H7 (cell line): ENCODE measurements around the gene CKLF. TPM values are rescaled to one million over a fixed set of nuclear protein-coding genes. Genes with fewer than 3 reads are reported as not detected.
A peak's percentile ranks its signal among the peaks of the same experiment; 100 is the strongest.
"Not testable (repeated sequence)": the region's sequence is repeated elsewhere in the genome, so short reads cannot be mapped to it uniquely, and the experiment has no call there.

ENCODE experiments used
- DNase-seq: peaks from one replicate; pipeline ENCODE4 v3.0.0; 2012
- H3K27me3 ChIP-seq: 2 replicates; pipeline ENCODE4 v1.6.0; 2011; ENCODE audit warnings: mild to moderate bottlenecking, low read length; ENCODE audit not compliant: control insufficient read depth, insufficient read depth
- H3K36me3 ChIP-seq: replicated peaks from 2 replicates; pipeline ENCODE4 v1.5.1; 2011; ENCODE audit warnings: low read length; ENCODE audit not compliant: control insufficient read depth, insufficient read depth
- H3K4me3 ChIP-seq: 2 replicates; pipeline ENCODE4 v1.5.1; 2011; ENCODE audit warnings: low read depth, mild to moderate bottlenecking, control low read depth, low read length, moderate library complexity; ENCODE audit not compliant: insufficient read depth
- total RNA-seq: library from RNA; depleted of rRNA; stranded (reverse); fragments of >200 nt; shearing (Covaris generic); gene quantifications from 2 replicates; pipeline ENCODE4 v1.2.3, GENCODE V29; 2014

The CKLF gene
- total RNA-seq, 1 experiment from 2014 or later = 34.7 TPM

DNA sequence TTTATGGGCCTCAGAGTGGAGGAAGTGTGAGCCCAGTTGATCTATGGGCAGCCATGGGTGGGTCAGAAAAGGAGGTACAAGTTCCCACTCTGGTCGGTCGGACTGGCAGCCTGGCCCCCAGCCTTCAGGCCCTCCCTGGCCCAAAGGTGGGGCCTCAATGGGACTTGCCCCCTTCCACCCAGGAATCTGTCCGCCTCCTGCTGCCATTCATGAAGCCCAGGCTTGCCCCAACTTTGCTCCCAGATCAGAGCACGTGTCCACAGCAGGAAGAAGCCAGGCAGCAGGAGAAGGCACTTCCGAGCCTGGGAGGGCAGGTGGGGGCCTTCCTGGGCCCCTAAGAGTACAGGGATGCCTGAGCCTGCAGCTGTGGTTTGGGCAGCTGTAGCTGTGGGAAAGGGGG lies 49.1 kb downstream of the CKLF start:
- no peak overlapping the region for H3K4me3 ChIP-seq
- H3K36me3 ChIP-seq = no peaks in the 10 kb centered on the region
- DNase-seq = no peak
- H3K27me3 ChIP-seq = no peaks in the 10 kb centered on the region

- DNase-seq = peak; percentile 78
- peak overlapping the region; percentile 77 for H3K4me3 ChIP-seq
- H3K36me3 ChIP-seq = no peaks in the 10 kb centered on the region
- no peaks in the 10 kb centered on the region for H3K27me3 ChIP-seq
These were observed 51.4 kb downstream of the CKLF start for GRCh38 chr16:66603537-66604375.

GRCh38 chr16:66604376-66605176 lies 52.2 kb downstream of the CKLF start, which contains the start of gene CMTM3:
Gene CMTM3 (plus strand): TSS chr16:66604704. CDS start chr16:66604806, 102 bp downstream.
- peaks cover 1% of the 10 kb centered on the region; the same call in 1 of the 2 replicates for H3K36me3 ChIP-seq

DNA sequence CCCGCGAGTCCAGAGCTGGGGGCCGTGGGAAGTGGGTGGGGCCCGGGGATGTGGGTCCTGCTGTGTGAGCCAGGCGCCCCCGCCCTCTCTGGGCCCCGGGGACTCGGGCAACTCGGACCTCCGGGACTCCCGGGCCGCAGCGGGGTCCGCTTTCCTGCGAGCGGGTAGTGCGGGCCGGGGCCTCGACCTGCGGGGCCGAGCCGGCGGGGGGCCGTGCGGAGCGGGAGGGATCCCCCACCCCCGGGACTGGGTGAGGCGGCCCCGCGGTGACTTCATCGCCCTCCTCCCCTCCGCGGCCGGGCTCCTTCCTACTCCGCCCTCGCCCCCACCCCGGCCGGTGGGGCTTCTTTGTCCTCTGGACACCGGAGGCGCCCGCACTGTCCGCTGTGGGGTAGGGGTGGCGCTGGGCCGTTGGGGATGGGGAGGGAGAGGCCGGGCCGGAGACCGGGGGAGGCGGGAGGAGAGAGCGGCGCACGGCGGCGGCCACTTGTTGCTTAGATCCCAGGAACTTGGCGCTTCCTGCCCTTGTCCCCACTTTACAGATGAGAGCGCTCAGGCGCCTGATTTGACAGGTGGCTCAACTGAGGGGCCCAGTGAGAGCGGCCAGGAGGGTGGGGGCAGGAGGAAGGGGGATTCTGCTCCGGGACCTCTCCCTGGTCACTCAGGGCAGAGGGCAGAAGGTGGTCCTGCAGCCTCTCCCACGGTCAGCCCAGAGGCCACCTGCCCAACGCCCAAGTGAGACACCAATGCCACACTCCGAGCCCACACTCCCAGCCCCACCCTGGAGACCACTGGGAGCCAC lies 53.0 kb downstream of the CKLF start:
- Histone ChIP-seq H3K27me3 (no peaks in the 10 kb centered on the region), H3K4me3 (peak overlapping the region; percentile 77), H3K36me3 (peaks cover 4% of the 10 kb centered on the region)
- DNase-seq = peak; percentile 91

More at GRCh38 chr16:66604376-66605176, 52.2 kb downstream of the CKLF start, which contains the start of gene CMTM3:
- peak; percentile 98 for DNase-seq
- peak within 1 kb of the TSS; percentile 77 for H3K4me3 ChIP-seq
- no peaks in the 10 kb centered on the region for H3K27me3 ChIP-seq

DNA sequence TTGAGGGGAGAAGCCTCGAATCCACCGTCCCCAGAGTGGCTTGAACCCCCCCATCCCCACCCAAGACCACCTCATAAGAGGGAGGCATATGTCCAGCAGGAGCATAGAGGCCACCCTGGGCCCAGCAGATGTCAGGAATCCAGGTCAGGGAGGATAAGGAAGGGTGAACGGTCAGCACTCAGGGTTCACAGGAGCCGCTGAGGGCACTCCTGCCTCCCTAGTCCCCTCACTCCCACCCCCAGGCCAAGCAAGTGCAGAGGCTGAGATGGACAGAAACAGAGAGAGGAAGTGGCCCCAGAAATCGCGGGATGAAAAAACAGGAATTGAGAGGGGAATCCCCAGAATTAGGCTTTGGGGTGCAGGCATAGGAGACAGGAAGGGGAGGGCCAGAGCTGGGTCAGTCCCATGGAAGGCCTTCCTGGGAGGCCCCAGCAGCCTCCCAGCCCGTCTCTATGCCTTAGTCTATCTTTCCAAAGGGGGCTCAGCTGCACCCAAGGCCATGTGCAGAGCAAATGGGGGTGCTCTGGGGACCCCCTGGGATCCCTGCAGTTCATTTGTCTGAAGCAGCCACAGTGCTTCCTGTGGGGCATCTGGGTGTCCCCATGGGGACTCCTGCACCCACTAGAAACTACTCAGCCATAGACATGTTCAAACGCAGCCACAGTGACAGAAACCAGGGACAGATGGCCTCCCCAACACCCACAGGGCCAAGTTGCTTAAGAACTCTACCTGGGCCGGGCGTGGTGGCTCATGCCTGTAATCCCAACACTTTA lies 53.8 kb downstream of the CKLF start:
- peak; percentile 52 for DNase-seq

DNA sequence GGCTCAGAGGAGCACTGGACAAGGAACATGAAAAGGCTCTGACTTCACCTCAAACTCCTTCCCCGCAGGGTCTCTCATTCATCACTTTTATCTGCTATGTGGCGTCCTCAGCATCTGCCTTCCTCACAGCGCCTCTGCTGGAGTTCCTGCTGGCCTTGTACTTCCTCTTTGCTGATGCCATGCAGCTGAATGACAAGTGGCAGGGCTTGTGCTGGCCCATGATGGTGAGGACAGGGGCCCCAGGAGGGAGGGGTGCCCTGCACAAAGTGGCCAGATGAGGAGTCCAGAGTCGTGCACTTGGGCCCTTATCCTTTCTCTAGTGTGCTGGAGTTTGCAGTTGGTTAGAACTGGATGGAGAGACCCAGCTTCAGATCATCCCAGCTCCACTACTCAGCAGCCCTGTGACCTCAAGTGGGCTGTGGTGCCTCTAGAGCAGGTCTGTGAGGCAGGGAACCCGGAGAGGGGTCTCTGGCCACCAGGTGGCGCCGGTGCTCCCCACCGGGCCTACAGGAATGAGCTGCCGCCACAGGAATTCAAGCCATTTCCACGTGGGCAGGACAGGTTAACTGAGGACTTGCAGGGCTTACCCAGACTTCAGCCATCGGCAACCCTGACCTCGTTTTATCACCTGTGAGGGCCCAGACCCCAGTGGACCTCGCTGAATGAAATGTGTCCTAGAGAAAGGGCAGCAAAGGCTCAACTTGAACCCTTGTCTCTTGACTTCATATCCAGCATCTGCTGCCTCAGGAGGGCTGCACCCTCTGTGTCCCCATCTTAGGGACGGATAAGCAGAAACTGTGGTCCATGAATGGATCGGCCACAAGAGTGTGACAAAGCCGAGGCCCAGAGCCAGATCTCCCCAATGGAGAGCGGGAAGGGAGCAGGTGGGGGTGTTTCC lies 56.1 kb downstream of the CKLF start:
- H3K36me3 ChIP-seq = peaks cover 19% of the 10 kb centered on the region

More for the DNA sequence above, 53.8 kb downstream of the CKLF start:
- H3K27me3 ChIP-seq = no peaks in the 10 kb centered on the region
- peaks cover 8% of the 10 kb centered on the region for H3K36me3 ChIP-seq
- H3K4me3 ChIP-seq = peak overlapping the region; percentile 77

DNA sequence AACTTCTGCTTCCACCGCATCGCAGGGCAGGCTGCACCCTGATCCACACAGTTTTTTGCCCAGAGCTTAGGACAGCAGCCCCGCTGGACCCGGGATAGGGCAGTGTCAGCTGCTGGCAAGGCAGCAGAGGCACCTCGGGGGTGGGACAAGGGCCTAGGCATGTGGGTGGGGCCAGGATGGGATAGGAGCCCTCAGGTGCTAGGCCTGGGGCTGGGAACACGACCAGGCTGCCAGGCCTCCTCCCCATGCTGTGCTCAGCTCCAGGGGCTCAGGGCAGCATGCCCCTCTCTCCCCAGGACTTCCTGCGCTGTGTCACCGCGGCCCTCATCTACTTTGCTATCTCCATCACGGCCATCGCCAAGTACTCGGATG lies 56.7 kb downstream of the CKLF start:
- no peak overlapping the region for H3K4me3 ChIP-seq
- DNase-seq = no peak
- H3K36me3 ChIP-seq = peaks cover 22% of the 10 kb centered on the region

More for the DNA sequence above, 56.1 kb downstream of the CKLF start:
- peak; percentile 96 for DNase-seq
- H3K27me3 ChIP-seq = no peaks in the 10 kb centered on the region
- no peak overlapping the region for H3K4me3 ChIP-seq

GRCh38 chr16:66610111-66610820 lies 57.9 kb downstream of the CKLF start:
- H3K4me3 ChIP-seq = no peak overlapping the region
- H3K27me3 ChIP-seq = no peaks in the 10 kb centered on the region
- no peak for DNase-seq
- H3K36me3 ChIP-seq = peaks cover 24% of the 10 kb centered on the region

More for the DNA sequence above, 56.7 kb downstream of the CKLF start:
- H3K27me3 ChIP-seq = no peaks in the 10 kb centered on the region

- DNase-seq, H3K27me3 ChIP-seq, H3K4me3 ChIP-seq: not testable (repeated sequence)
- H3K36me3 ChIP-seq = peaks cover 25% of the 10 kb centered on the region
These were observed 59.5 kb downstream of the CKLF start for GRCh38 chr16:66611911-66612310.

- H3K36me3 ChIP-seq = peaks cover 25% of the 10 kb centered on the region
- H3K4me3 ChIP-seq = no peak overlapping the region
- DNase-seq = no peak
- H3K27me3 ChIP-seq = no peaks in the 10 kb centered on the region
These were observed 60.0 kb downstream of the CKLF start for GRCh38 chr16:66612422-66612821.

- DNase-seq = no peak
- no peaks in the 10 kb centered on the region for H3K27me3 ChIP-seq
- H3K36me3 ChIP-seq = peaks cover 26% of the 10 kb centered on the region
- H3K4me3 ChIP-seq = no peak overlapping the region
These were observed 61.9 kb downstream of the CKLF start for GRCh38 chr16:66614161-66614802.
